Left renal cortex interstitium (tissue), 4 donors: ENCODE results near the gene OR13J1. TPM values are rescaled to one million over a fixed set of nuclear protein-coding genes. Genes with fewer than 3 reads are reported as not detected.

ENCODE experiments used
- DNase-seq, 4 donors: peaks; one replicate each; pipeline ENCODE4 v3.0.0-alpha.2; 2013; ENCODE audit warnings: low read depth in 4 of 4, low spot score in 2 of 4, missing footprints in 1 of 4
- polyA plus RNA-seq, 4 donors: library from polyadenylated mRNA; unstranded; fragments of 120-200 nt; gene quantifications; one replicate each; pipeline ENCODE4 v1.2.1, GENCODE V29; 2013; ENCODE audit not compliant: insufficient read length in 4 of 4

The OR13J1 gene
- polyA plus RNA-seq, 4 donors: not detected

DNA sequence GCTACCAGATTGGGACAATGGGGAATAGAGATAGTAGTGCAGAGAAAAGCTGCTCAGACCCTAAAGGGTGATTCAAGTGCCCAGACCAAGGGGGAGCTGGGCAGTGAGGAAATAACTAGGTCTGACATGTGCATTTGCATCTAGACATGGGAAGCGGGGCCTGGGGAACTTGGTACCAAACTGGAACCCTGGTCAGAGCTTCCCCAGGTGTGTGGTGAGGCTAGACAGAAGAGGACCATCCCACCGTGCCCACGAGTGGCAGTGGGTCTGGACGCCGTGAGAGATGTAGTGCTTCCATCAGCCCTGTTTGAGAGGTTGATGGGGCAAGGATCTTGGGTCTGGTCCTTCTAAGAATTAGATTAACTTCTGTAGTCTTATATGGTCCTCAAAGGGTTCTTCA, 33.6 kb downstream of the OR13J1 start:
- no peak for DNase-seq

- no peak for DNase-seq
Observed at GRCh38 chr9:35835766-35836165, 34.4 kb downstream of the OR13J1 start.

DNA sequence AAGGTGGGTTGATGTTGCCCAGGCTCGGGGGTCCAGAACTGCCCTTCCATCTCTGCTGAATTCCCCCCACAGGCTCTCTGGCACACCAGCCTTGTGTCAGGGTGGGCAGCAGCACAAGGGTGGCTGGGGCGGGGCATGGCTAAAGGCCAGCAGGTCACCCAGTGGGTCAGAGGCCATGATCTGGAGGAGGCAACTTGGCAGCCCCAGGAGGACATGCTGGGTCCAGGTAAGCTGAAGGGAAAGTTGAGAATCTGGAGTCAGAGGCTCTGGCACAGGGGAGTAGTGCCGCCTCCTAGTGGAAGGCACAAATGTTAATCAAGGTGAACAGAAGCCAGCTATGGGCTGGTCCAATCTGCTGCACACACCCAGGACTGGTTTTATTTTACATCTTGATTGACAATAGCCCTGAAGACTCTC, 35.0 kb downstream of the OR13J1 start:
- DNase-seq: no peak

GRCh38 chr9:35834260-35835215, 35.7 kb downstream of the OR13J1 start:
- no peak for DNase-seq

- DNase-seq: no peak
Observed at GRCh38 chr9:35832814-35833213, 37.4 kb downstream of the OR13J1 start.

DNA sequence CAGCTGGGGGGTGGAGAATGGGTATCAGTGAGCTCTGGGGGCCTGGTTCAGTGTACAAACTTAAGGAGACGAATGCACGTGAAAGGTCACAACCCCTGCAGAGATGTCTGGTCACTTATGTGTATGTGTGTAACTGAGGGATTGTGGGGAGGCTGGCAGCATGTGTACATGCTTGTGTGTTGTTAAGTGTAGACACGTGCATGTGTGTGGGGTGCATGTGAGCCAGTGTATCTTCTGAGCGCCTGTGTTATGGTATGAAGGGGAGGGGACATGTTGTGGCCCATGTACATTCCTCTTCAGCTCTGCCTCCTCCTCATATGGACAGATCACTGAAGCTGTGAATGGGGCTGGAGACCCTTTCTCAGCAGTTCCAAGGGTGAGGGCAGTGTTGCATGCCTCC, 39.2 kb downstream of the OR13J1 start:
- DNase-seq: no peak

DNA sequence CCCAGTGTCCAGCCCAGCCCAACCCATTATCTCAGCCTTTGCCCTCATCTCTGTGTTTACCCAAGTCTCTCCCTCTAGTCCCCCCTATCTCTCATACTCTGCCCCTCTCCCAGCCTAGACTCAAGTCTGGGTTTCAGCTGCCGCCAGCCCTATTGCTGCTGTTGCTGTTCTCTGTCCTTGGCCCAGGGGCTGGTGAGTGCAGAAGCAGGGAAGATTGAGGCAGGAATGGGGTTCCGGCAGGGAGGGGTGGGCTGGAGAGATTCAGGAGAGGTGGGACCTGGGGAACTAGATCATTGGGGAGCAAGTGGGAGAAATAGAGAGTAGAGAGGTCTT, 40.5 kb downstream of the OR13J1 start:
- no peak for DNase-seq

DNA sequence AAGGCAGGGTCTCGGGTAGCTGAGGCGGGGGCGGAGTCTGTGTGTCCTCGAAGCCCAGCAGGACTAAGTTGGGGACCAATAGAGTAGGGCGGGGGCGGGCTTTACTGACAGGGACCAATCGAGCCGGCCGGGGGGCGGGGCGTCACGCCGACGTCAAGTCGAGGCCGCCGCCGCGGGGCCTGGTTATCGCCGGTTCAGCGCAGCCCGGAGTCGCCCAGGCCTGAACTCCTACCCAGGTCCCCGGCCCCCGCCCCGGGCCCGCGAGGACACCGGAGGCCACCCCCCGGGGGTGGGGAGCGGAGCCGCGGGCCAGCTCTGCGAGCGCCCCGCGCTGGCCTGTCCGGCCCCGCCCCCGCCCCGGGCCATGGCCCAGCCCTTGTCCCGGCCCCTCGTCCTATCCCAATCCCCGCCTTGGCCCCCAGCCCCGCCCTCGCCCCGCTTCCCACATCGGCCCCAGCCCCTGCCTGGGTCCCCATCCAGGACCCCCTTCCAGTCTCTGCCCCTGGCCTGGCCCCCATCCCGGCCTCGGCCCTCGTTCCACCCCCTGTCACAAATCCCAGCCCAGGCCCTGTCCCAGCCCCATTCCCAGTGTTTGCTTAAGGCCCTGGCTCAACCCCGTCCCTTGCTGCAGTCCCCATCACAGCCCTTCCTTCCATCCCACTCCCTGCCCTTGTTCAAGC, 41.0 kb downstream of the OR13J1 start, which contains the start of gene TMEM8B:
TSS of gene TMEM8B (plus strand) at position 145 of the 680 bp plus-strand sequence. CDS start at position 365, 220 bp downstream.
- DNase-seq: peak; percentile 77 to 92 (median 86)

DNA sequence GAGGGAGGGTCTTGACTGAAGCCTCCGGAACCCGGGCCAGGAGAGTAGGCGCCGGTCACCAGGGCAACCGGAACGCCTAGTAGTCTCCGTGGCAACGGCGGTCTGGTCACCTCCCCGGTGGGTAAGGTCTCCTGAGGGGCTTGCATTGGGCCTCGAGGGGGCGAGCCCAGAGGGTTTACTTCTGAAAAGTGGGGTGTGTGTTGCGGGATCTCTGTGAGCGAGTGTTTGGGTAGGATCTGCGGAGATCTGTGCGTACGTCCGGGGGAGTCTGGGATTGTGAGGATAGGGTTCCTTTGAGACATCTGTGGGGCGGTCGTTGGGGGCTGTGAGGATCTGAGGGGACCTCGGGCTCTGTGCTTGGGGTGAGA, 41.5 kb downstream of the OR13J1 start, which contains the start of gene FAM221B:
TSS of gene FAM221B (minus strand) at position 17 of the 368 bp plus-strand sequence. CDS start 2,571 bp downstream, outside the sequence.
- peak in 1 of 4 donors; percentile 29 for DNase-seq

- no peak for DNase-seq
Observed at GRCh38 chr9:35827486-35827885, 42.7 kb downstream of the OR13J1 start.

DNA sequence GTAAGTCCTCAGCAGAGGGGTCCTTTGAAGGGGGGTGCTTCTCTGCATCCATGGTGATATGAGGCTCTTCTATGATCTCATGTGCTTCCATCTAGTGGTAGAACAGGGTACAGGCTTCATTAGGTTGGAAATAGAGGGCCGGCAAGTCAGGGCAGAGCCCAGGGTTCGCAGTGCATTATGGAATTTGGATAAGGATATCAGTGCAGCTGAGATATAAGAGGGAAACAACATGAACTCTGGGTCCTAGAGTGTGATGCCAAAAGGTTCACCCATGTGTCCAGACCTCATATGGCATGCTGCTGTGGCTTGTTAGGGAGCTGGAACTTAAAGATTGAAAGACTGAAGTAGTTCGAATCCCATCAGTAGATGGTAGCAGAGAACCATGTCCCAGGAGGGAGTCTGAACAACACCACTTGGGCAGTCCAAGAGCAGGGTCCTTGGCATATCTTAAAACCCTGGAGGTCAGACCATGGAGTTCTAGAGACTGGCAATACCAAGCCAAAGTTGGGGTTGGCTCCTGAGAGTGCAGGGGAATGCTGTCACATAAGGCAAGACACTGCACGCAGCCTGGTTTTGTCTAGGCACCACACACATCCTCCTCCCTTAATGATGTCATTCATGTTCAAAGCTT, 44.0 kb downstream of the OR13J1 start:
- DNase-seq: no peak

DNA sequence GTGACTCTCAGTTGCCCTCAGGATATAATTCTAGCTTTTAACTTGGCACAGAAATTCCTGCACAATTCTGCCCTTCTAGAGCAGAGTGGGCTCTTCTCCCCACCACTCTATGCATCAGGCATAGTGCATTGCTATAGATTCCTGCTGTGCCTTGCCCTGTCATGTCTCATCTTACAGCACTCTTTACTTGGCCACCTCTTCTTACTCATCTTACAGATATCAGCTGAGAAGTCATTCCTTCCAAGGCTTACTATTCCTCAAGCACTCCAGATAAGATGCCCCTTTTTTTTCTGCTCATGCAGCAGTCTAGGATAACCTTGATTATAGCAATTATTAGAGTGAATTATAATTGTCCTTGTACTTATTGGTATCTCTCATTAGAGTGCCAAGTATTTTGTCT, 47.3 kb downstream of the OR13J1 start:
- DNase-seq: no peak

DNA sequence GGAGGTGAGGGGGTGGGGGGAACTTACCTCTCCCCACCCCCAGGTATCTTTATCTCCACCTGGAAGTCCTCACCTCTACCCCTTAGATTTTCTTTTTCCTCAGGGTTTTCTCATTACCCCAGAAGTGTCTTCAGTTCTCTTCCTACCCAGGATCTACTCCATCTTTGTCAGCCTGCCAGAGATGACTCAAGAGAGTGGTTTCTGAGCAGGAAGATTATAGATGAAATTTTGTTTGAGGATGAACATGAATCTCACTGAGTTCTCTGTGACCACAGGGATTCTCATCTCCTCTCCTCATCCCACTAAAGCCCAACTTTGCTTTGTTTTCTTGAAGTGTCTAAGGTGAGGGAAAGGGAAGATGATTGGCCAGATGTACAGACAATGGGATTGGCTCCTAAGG, 50.1 kb downstream of the OR13J1 start:
- no peak for DNase-seq

Other genes starting within 250 kb of the OR13J1 start
- gene SIT1, start 219.5 kb downstream of the OR13J1 start, polyA plus RNA-seq: under 1 TPM; 0.14 to 0.30 (median 0.18) TPM
- not detected for gene RMRP, start 212.4 kb downstream of the OR13J1 start, polyA plus RNA-seq
- gene CCDC107, start 212.1 kb downstream of the OR13J1 start, polyA plus RNA-seq: 10 to 100 TPM; 16.3 to 25.8 (median 19.7) TPM
- 10 to 100 TPM in 2 of 4 donors, 1 to 10 TPM in 2; 6.1 to 11.0 (median 9.9) TPM for gene ARHGEF39, start 205.2 kb downstream of the OR13J1 start, polyA plus RNA-seq
- 1 to 10 TPM in 1 of 4 donors, under 1 TPM in 3; 0.61 to 1.2 (median 0.89) TPM for gene CA9, start 196.5 kb downstream of the OR13J1 start, polyA plus RNA-seq
- gene TPM2, start 180.5 kb downstream of the OR13J1 start, polyA plus RNA-seq: 100 to 1,000 TPM; 127 to 206 (median 194) TPM
- 100 to 1,000 TPM; 144 to 186 (median 174) TPM for gene TLN1, start 138.2 kb downstream of the OR13J1 start, polyA plus RNA-seq
- gene CREB3, start 137.7 kb downstream of the OR13J1 start, polyA plus RNA-seq: 10 to 100 TPM; 38.0 to 44.0 (median 39.0) TPM
- gene GBA2, start 121.2 kb downstream of the OR13J1 start, polyA plus RNA-seq: 100 to 1,000 TPM in 2 of 4 donors, 10 to 100 TPM in 2; 91.6 to 145 (median 116) TPM
- 10 to 100 TPM; 26.0 to 31.0 (median 27.8) TPM for gene RGP1, start 121.1 kb downstream of the OR13J1 start, polyA plus RNA-seq
- gene MSMP, start 116.1 kb downstream of the OR13J1 start, polyA plus RNA-seq: not detected
- gene NPR2, start 78.8 kb downstream of the OR13J1 start, polyA plus RNA-seq: 10 to 100 TPM; 20.5 to 30.8 (median 27.7) TPM
- gene SPAG8, start 58.1 kb downstream of the OR13J1 start, polyA plus RNA-seq: 1 to 10 TPM; 5.2 to 9.5 (median 6.0) TPM
- 10 to 100 TPM; 47.6 to 70.1 (median 52.5) TPM for gene HINT2, start 55.4 kb downstream of the OR13J1 start, polyA plus RNA-seq
- under 1 TPM in 3 of 4 donors, not detected in 1; 0.08 to 0.60 (median 0.22) TPM for gene FAM221B, start 41.7 kb downstream of the OR13J1 start, polyA plus RNA-seq
- gene TMEM8B, start 41.2 kb downstream of the OR13J1 start, polyA plus RNA-seq: 10 to 100 TPM; 25.6 to 39.5 (median 29.2) TPM
- gene HRCT1, start 35.8 kb upstream of the OR13J1 start, polyA plus RNA-seq: under 1 TPM in 3 of 4 donors, not detected in 1; 0.19 to 0.61 (median 0.28) TPM
- gene SPAAR, start 39.1 kb upstream of the OR13J1 start, polyA plus RNA-seq: 1 to 10 TPM; 1.3 to 2.2 (median 2.1) TPM
- gene OR2S2, start 87.8 kb upstream of the OR13J1 start, polyA plus RNA-seq: not detected
- gene RECK, start 166.5 kb upstream of the OR13J1 start, polyA plus RNA-seq: 10 to 100 TPM; 27.5 to 30.9 (median 29.2) TPM